ENCODE results near the gene CREM. TPM values are rescaled to one million over a fixed set of nuclear protein-coding genes. Genes with fewer than 3 reads are reported as not detected.

Gene CREM
- total RNA-seq, 2 donors from 2014 or later = 11.3 to 14.5 TPM

GRCh38 chr10:35182631-35183510, 56.2 kb downstream of the CREM start:
- intact Hi-C loops (cut with DNase I, micrococcal nuclease) = no loop called here
- ATAC-seq (no peak), DNase-seq (no peak)

- ATAC-seq (no peak), DNase-seq (no peak)
- intact Hi-C loops (cut with DNase I, micrococcal nuclease) = no loop called here
Measured at GRCh38 chr10:35184527-35185171, 58.0 kb downstream of the CREM start.

GRCh38 chr10:35185260-35186034, 58.8 kb downstream of the CREM start:
- ATAC-seq = no peak
- intact Hi-C loops (cut with DNase I, micrococcal nuclease) = no loop called here
- no peak for DNase-seq

DNA sequence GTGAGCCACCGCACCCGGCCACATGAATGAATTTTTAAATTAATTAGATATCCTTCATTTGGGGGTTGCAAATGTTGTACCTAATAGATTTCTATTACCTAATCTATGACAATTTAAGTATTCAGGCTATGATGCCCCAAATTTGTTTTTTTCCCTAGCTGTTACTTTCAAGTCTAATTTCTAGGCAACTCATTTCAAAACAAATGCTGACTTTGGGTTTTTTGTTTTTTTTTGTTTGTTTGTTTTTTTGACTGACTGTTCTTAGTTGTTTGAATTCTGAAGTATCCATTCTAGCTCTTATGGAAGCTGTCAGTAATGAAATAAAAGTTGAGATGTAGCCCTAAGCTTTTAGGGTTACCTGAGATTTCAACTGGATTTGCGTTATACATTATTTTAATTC, 62.3 kb downstream of the CREM start:
- intact Hi-C loops (cut with DNase I, micrococcal nuclease) = no loop called here
- ATAC-seq (no peak), DNase-seq (no peak)

DNA sequence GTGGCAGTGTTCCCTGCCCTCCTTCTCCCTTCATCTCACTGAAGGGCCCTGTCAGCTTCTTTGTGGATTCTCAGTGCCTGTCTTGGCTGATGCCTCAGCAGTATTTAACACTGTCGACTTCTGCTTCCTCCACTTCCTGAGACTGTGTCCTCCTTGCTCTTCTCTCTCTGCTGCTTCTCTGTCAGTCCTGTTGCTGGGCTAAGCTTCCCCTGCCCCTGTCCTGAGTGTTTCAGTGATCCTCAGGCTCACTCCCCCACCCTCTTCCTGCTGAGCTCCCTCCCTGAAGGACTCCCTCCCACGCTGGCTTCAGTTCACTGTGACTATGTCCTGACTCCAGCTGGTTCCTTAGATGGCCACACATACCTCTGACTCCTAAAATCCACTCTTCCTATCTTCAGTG, 64.9 kb downstream of the CREM start:
- peak in 1 of 2 donors; percentile 33 for DNase-seq
- ATAC-seq = no peak
- intact Hi-C loops (cut with DNase I, micrococcal nuclease) = no loop called here

DNA sequence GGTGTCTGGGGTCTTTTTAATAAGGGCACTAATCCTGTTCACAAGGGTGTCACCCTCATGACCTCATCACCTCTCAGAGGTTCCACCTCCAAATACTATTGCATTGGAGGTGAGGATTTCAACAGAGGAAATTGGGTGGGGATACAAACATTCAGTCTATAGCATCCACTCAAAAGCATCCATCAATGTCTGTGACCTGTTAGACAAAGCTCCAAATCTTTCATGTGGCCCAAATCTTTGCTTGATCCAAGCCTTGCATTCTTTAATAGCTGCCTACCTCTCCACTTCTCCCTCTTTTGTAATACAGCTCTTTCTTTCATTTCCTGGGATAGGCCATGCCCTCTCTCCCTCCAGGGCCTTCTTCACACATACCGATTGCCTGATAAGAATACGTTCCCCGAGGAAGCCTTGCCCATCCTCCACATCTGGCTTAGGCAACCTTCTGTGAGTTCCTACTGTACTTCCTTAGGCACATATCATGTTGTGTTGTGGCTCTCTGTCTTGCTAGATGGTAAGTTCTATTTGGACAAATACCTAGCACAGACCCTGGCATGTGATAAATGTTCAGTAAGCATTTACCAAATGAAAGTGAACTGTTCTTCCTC, 66.1 kb downstream of the CREM start:
- DNase-seq (no peak), ATAC-seq (no peak)
- intact Hi-C loops (cut with DNase I, micrococcal nuclease) = no loop called here

- no peak for ATAC-seq
- DNase-seq = no peak
- intact Hi-C loops (cut with DNase I, micrococcal nuclease) = no loop called here
Measured at GRCh38 chr10:35194471-35194870, 67.8 kb downstream of the CREM start.

GRCh38 chr10:35194906-35195305, 68.3 kb downstream of the CREM start:
- intact Hi-C loops (cut with DNase I, micrococcal nuclease) = no loop called here
- DNase-seq (no peak), ATAC-seq (no peak)

- DNase-seq (peak; percentile 67 to 79), ATAC-seq (peak; percentile 98)
- intact Hi-C loops (cut with DNase I, micrococcal nuclease) = loop anchor here in 1 of 2 donors (2.0 kb wide), 1 partner anchor 69 kb away; the partner anchor contains the start of gene CREM
Measured at GRCh38 chr10:35195361-35196306, 69.0 kb downstream of the CREM start.

GRCh38 chr10:35200487-35200886, 73.8 kb downstream of the CREM start:
- intact Hi-C loops (cut with DNase I, micrococcal nuclease) = no loop called here
- ATAC-seq = no peak
- DNase-seq = no peak

DNA sequence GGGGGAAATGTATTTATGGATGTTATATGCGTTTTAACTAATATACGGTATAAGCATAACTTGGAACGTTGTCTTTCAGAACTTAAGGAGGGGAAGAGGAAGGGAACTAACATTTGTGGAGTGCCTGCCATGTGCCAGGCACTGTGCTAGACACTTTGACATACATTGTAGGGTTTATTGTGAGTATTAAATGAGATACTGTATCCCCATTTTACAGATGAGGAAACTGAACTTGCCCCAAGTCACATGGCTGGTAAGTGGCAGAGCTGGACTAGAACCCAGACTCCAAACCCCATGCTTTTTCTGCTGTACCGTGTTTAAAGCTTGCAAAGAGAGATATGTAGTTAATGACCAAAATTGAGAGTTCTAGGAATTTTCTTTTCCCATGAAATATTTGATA, 74.6 kb downstream of the CREM start:
- ATAC-seq (no peak), DNase-seq (no peak)
- intact Hi-C loops (cut with DNase I, micrococcal nuclease) = no loop called here

DNA sequence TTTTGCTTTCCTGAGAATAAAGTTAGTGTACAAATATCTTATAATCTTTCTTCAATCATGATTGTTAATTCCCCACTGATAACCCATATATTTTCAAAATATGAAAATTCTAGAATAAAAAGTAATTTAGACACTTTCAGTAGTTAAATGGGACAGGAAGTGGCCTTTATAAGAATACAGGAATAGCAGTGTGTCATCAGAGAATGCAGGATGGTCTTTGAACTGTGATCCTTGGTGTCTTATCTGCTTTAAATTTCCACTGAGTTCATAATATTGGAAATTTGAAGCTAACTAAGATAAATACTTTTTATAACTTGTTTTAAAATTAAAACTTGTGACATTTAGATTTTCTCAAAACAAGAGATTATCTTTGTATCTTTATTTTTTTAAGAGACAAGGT, 75.4 kb downstream of the CREM start:
- intact Hi-C loops (cut with DNase I, micrococcal nuclease) = no loop called here
- no peak for ATAC-seq
- no peak for DNase-seq

- ATAC-seq = no peak
- intact Hi-C loops (cut with DNase I, micrococcal nuclease) = no loop called here
- DNase-seq = no peak
Measured at GRCh38 chr10:35203745-35204144, 77.1 kb downstream of the CREM start.

DNA sequence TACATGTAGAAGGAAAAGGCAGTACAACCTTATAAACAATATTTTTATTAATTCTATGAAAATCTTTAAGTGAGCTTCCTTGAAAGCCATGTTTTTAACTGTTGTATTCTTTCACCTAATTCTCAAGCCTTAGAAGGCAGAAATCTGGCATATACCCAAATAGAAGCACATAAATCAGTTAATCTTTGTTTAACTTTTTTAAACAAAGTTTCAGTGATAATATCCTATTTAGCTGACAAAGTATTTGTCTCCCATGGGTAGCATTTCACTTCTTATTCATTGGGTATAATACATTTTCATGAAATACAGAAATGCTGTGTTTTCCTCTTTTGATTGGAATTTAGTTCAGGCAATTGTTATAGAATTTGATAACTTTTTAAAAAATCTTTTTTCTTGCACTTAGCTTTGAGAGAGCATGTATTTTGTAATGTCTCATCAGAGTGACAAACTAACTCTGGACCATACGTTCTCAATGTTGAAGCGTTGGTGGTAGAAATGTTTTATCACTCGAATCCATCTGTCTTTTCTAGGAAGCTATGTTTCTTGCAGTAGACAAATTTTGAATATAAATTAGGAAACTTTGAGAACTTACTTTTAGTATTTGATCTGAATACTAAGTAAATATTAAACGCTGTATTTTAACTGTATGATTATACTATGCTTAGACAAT, 78.1 kb downstream of the CREM start:
- intact Hi-C loops (cut with DNase I, micrococcal nuclease) = no loop called here
- no peak for ATAC-seq
- no peak for DNase-seq

- intact Hi-C loops (cut with DNase I, micrococcal nuclease) = no loop called here
- ATAC-seq (no peak), DNase-seq (no peak)
Measured at GRCh38 chr10:35206274-35206673, 79.6 kb downstream of the CREM start.

DNA sequence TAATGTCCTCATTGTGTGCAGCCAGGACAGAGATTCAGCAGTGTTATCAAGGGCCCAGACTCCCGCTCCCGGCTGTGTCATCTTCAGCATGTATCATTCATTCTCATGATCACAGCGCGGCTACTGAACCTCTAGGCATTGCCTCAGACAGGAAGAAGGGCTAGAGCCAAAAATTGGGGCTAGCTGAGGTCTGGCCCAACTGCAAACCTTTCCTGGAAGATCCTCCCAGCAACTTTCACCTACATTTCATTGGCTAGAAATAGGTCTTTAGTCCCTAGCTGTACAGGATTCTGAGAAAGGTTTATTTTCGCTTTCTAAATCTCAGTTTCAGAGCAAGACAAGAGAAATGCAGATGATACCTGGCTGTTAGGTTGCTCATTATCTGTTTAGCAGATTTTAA, 81.9 kb downstream of the CREM start:
- intact Hi-C loops (cut with DNase I, micrococcal nuclease) = no loop called here
- no peak for DNase-seq
- ATAC-seq = no peak

GRCh38 chr10:35208949-35209613, 82.4 kb downstream of the CREM start:
- no peak for ATAC-seq
- intact Hi-C loops (cut with DNase I, micrococcal nuclease) = no loop called here
- no peak for DNase-seq

All from left colon (tissue), 2 donors.